Measurements from ENCODE around the gene EPRS1.
"Not testable (repeated sequence)": the region's sequence is repeated elsewhere in the genome, so short reads cannot be mapped to it uniquely, and the experiment has no call there.

Gene EPRS1

DNA sequence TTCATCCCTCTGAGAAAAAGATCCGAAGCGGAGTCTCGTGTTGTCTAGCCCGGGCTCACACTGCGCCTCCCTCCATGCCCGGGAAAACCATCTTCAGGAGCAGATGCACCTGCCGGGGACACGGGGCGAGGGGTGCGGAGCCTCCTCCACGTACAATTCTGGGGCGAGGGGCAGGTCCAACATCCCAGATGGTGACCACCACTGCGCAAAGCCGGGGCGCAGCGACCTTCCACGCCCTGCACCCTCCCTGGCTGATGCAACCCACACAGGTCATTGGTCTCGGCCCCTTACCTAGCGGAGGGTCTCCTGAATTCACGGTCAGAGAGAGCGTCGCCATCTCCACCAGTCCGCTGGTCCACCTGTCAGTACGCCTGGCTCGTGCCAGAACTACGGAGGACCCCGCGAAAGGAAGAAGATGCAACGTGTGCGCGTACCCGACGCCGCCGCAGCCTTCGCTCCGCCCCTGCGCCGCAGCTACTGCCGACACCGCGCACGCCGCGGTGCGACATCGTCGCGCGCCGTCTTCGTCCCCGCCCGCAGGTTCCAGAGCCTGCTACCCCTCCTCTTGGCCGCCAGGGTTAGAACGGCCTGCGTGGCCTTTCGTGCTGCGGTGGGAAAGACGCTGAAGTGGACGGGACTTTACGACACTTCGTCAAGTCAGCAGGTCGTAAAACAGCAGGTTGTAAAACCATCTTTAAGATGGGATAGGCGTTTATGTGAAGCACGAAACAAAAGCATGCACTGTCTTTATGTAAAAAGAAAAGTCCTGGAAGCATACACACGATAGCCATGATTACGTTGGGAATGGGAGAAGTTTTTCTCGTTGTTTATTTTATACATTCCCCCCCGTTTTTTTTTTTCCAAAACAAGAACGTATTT is at the start of gene EPRS1:
EPRS1 (minus strand) TSS at position 454 of the 879 bp plus-strand sequence; CDS start at position 337, 117 bp downstream.
- DNase-seq = peak; percentile 91
- ATAC-seq = peak; percentile 99

DNA sequence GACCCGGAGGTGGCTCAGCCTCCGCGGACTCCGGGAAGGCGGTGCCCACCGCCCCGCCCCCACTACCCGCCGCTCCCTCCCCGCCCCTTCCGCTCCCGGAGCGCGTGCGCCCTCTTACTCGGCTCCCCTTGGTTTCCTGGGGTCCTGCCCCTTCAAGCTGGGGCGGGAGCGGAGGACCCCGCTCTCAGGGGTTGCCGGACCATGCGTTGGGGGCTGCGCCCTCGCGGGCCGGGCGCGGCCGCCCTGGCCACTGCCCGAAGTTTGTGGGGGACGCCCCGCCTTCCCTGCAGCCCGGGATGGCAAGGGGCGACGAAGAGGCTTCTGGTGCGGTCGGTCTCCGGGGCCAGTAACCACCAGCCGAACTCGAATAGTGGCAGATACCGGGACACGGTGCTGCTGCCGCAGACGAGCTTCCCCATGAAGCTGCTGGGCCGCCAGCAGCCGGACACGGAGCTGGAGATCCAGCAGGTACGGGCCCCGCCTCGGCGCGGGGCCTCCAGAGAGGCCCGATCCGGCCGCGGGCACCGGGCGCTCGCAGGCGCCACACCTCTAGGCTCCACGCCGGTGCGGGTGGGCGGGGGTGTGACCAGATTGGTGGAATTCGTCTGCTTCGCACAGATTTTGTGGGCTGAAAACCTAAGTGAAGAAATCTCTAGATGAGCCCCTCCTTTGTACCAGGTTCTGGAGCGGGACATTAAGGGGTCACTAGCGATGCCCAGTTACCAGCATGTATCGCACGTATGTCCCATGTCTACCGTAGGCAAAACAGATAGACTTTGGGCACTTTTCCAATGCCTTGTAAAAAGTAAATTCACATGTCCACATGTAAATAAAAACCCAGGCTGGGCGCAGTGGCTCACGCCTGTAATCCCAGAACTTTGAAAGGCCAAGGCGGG is 48.0 kb upstream of the EPRS1 start, which contains the start of gene IARS2:
IARS2 (plus strand) TSS at position 117 of the 896 bp plus-strand sequence; CDS start at position 202, 85 bp downstream.
- peak; percentile 84 for ATAC-seq
- DNase-seq = peak; percentile 96

- ATAC-seq (no peak), DNase-seq (no peak)
These were observed 47.2 kb upstream of the EPRS1 start for GRCh38 chr1:220093361-220094015.

GRCh38 chr1:220092694-220093093 is 46.4 kb upstream of the EPRS1 start:
- DNase-seq (no peak), ATAC-seq (no peak)

GRCh38 chr1:220089650-220090556 is 43.6 kb upstream of the EPRS1 start, which contains the start of gene BPNT1:
BPNT1 (minus strand) TSS chr1:220089788; CDS start chr1:220079846, 9,942 bp downstream.
- peak; percentile 84 for ATAC-seq

DNA sequence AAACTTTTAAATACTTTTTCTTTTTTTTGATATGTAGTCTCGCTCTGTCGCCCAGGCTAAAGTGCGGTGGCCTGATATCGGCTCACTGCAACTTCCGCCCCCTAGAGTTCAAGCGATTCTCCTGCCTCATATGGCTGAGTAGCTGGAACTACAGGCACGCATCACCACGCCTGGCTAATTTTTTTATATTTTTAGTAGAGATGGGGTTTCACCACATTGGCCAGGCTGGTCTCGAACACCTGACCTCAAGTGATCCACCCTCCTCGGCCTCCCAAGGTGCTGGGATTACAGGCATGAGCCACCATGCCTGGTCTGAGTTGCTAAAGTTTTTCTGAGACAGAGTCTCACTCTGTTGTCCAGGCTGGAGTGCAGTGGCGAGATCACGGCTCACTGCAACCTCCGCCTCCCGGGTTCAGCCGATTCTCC is 40.0 kb upstream of the EPRS1 start:
- not testable (repeated sequence) for ATAC-seq

More at GRCh38 chr1:220089650-220090556, 43.6 kb upstream of the EPRS1 start, which contains the start of gene BPNT1:
- peak; percentile 98 for DNase-seq

DNA sequence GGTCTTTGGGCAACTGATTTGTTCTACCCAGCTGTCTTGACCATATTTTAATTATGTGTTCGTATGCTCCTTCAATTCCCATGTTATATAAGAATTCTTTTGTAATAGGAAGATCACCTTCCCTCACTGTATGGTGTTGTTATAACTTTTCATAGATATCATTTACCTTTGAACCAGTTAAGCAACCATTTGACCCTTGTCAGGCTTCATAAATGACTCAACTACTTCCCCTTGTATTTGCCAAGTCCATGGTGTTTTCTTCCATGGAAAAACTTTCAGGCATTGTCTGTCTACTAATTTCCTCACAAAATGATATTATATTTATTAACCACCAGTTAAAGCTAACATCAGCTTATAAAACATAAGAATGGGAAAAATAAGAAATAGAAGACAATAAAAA is 38.2 kb upstream of the EPRS1 start:
- DNase-seq (no peak), ATAC-seq (no peak)

More for the DNA sequence above, 40.0 kb upstream of the EPRS1 start:
- not testable (repeated sequence) for DNase-seq

DNA sequence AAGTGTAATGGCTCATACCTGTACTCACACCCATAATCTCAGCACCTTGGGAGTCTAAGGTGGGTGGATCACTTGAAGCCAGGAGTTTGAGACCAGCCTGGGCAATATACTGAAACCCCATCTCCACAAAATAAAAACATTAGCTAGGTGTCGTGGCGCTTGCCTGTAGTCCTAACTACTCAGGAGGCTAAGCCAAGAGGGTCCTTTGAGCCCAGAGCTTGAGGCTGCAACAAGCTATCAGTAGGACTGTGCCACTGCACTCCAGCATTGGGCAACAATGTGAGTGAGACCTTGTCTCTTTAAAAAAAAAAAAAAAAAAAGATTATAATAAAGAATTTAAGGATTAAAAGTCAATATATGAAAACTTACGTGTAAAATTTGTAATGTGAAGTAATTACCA is 31.6 kb upstream of the EPRS1 start:
- no peak for ATAC-seq
- no peak for DNase-seq

DNA sequence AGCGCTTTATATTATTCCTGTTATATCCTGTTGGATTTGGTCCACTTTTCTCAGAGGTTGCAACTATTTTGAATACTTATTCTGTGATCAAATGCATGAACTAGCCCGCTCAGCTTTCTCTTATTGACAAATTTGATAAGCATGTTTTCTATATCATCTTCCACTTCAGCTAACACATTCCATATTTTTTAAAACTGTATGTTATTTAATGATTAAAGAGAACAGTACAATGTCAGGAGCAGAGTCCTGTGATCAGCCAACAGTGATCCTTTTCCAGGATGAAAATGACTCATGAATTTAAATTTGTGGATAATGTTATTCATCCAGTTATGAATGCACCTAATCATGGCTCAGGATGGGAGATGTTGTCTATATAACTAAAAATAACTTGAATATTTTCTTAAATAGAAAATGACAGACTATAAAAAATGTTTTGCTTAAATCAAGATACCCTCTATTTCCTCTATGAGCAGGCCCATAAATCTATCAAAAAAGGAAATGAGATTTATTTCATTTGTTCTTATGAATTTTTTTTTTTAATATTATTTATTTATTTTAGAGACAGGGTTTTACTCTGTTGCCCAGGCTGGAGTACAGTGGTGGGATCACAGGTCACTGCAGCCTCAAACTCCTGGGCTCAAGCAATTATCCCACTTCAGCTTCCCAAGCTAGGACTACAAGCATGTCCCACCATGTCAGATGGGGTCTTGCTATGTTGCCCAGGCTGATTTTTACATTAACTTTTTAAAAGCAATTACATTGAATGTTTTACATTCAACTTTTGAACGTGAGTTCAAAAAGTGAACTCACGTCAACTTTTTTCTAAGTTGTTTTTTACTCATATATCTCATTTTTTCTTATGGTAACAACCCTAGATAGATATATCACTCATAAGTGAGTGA is 30.8 kb upstream of the EPRS1 start:
- ATAC-seq (no peak), DNase-seq (no peak)

DNA sequence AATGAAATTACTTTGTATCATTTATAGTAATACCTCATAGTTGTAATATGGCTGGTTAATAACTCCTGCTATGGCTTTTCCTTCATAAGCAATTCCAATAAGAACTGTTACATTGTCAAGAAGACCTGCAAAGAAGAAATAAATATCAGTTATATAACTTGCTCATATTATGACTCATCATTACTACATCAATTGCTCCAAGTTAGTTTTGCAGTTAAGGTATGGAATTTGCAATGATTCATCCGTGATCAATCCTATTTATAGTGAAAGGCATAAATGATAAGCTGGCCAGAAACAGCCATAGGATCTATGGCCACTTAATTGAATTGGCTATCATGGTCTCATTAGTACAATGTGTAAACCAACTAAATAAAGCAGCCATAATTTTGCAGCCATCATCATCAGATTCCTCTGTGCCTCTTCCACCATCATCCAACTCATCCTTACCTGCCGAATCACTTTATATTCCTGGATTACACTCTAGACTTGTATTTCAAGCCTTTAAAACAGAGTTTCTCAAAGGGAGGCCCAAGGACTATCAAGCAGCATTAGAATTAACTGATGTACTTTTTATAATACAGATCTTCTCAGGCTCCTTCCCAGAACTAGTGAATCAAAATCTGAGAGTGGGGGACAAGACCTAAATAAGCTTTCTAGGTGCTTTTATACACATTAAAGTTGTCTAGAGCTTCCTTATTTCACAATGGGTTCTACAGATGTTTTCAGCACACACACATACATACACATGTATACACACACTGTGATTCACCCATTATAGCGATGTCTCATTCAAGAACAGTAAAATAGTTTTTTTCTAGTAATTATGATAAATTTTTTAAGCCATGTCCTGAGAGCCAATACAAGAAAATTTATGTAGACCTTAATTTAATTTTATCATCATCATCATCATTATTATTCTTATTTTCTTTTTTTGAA is 21.2 kb upstream of the EPRS1 start:
- no peak for DNase-seq
- ATAC-seq = no peak

DNA sequence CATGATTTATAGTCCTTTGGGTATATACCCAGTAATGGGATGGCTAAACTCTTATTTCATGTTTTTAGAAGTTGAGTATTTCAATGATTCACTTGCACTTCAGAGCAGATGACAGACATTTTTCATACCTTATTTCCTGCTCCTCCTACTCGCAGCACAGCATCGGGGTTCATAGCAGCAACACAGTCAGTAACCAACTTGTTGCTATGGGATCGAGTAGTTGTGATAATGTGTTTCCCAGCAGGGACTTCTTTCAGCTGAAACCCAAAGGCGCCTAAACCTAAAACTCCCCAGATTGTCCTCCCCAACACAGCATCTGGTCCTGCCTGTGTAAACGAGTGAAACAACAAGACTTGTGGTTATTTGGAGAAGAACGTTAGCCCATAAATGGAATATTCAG is 16.3 kb upstream of the EPRS1 start:
- ATAC-seq = no peak
- no peak for DNase-seq

DNA sequence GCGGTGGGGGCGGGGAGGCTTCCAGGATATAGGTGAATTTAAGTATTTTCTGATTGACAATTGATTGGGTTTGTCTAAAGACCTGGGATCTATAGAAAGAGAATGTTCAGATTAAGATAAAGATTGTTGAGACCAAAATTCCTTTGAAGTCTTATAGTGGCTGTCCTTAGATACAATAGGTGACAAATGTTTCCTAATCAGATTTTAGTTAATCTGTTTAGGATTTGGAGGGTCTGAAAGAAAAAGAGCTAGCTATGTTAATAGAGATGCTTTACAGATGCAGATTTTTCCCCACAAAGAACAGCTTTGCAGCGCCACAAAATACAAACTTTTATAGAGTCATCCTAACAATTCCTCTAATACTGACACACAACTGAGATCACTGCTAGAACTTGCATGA is 14.6 kb upstream of the EPRS1 start:
- DNase-seq (no peak), ATAC-seq (no peak)

GRCh38 chr1:220056374-220056773 is 10.1 kb upstream of the EPRS1 start:
- ATAC-seq (no peak), DNase-seq (no peak)

DNA sequence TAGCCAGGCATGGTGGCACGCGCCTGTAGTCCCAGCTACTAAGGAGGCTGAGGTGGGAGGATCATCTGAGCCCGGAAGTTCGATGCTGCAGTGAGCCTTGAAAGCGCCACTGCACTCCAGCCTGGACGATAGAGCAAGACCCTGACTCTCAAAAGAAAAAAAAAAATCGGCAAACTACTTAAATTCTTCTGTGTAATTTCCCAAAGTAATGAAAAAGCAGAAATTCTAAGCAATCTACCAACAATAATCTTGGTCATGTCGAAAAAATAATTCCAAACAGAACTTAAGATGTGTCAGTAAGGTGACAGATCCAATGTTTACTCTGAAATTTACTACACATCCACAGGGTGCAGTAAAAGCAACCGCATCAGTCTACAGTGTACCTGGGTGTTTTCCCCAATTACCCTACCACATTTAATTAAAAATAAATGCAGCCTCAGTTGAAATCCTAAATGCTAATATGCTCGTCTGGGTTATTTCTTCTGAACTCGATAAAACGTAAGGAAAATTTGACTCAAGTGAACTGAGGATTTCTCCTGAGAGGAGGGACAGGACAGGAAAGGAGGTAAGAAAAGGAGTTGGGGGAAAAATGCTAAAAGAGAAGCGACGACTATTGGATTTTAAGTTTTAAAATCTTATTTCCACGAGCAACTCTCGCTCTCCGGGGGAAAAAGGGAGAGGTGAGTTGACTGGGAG is 801 bp downstream of the EPRS1 start:
- DNase-seq (peak; percentile 11), ATAC-seq (no peak)

- DNase-seq = no peak
- ATAC-seq = no peak
These were observed 1.5 kb downstream of the EPRS1 start for GRCh38 chr1:220044678-220045355.

- ATAC-seq = no peak
- DNase-seq = no peak
These were observed 2.7 kb downstream of the EPRS1 start for GRCh38 chr1:220043646-220044045.

DNA sequence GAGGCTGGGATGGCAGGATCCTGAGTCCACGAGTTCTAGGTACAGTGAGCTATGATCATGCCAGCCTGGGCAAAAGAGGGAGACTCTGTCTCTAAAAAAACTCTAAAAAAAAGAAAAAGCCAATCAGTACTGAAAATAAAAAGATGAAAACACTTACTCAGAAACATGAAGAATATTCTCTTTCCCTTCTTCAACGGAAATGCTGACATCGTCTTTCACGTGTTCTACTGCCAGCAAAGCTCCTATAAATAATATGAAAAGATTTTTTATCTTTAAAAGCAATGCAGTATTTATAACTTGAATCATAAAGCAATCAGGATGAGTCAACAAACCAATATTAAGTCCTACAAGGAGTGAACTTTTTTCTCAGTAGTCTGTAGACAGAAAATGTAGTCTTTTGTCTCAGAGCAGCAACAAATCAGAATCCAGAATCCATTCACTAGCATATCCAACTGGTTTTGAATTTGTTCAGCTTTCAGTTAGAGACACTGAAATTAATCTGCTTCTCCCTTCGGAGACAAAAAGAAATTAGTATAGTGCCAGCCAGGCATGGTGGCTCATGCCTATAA is 6.2 kb downstream of the EPRS1 start:
- DNase-seq = no peak
- ATAC-seq = no peak

All from stimulated activated naive CD8-positive, alpha-beta T cell treated with anti-CD3 and anti-CD28 coated beads, Interleukin-15, Interleukin-2, amounts not matched to agents 100 U/mL and 50 U/mL, for 24 hours (primary cell).